Measurements from ENCODE around the gene PLXNB3. TPM values are rescaled to one million over a fixed set of nuclear protein-coding genes. Genes with fewer than 3 reads are reported as not detected.

PLXNB3 gene
- total and polyA plus RNA-seq, 2 of the 13 experiments (the other 11 are each of a cell fraction or from before 2014, with no cell fraction given) = 3.0 to 6.9 TPM

GRCh38 chrX:153763989-153764755 lies at the start of gene PLXNB3 (continued):
- TF ChIP-seq, protein P1, sequence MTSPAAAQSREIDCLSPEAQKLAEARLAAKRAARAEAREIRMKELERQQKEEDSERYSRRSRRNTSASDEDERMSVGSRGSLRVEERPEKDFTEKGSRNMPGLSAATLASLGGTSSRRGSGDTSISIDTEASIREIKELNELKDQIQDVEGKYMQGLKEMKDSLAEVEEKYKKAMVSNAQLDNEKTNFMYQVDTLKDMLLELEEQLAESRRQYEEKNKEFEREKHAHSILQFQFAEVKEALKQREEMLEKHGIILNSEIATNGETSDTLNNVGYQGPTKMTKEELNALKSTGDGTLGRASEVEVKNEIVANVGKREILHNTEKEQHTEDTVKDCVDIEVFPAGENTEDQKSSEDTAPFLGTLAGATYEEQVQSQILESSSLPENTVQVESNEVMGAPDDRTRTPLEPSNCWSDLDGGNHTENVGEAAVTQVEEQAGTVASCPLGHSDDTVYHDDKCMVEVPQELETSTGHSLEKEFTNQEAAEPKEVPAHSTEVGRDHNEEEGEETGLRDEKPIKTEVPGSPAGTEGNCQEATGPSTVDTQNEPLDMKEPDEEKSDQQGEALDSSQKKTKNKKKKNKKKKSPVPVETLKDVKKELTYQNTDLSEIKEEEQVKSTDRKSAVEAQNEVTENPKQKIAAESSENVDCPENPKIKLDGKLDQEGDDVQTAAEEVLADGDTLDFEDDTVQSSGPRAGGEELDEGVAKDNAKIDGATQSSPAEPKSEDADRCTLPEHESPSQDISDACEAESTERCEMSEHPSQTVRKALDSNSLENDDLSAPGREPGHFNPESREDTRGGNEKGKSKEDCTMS (CRISPR knock-in tag; conservative IDR thresholded peaks at IDR 0.05) = no peak
- TF ChIP-seq TCF12 (IDR thresholded peaks at IDR 0.05) = no peak
- TF ChIP-seq TCF12 (CRISPR knock-in tag; IDR thresholded peaks at IDR 0.05) = no peak
- TF ChIP-seq TP53 (CRISPR knock-in tag; conservative IDR thresholded peaks at IDR 0.05) = no peak
- TF ChIP-seq ZBTB7B (CRISPR knock-in tag; IDR thresholded peaks at IDR 0.05) = 0 out of 2 replicates have a peak, but pooled peaks have one; percentile 20
- no peak for TF ChIP-seq PAXIP1 (CRISPR knock-in tag; conservative IDR thresholded peaks at IDR 0.05)
- no peak for TF ChIP-seq EED (CRISPR knock-in tag; IDR thresholded peaks at IDR 0.05)
- no peak for TF ChIP-seq ZNF792 (CRISPR knock-in tag; IDR thresholded peaks at IDR 0.05)
- peak; percentile 52 for TF ChIP-seq ZNF263 (CRISPR knock-in tag; IDR thresholded peaks at IDR 0.05)
- TF ChIP-seq NR2F6 (IDR thresholded peaks at IDR 0.05) = no peak
- 0 out of 2 replicates have a peak, but pooled peaks have one; percentile 3 for TF ChIP-seq NR2F6 (CRISPR knock-in tag; IDR thresholded peaks at IDR 0.05)
- TF ChIP-seq, protein P2, sequence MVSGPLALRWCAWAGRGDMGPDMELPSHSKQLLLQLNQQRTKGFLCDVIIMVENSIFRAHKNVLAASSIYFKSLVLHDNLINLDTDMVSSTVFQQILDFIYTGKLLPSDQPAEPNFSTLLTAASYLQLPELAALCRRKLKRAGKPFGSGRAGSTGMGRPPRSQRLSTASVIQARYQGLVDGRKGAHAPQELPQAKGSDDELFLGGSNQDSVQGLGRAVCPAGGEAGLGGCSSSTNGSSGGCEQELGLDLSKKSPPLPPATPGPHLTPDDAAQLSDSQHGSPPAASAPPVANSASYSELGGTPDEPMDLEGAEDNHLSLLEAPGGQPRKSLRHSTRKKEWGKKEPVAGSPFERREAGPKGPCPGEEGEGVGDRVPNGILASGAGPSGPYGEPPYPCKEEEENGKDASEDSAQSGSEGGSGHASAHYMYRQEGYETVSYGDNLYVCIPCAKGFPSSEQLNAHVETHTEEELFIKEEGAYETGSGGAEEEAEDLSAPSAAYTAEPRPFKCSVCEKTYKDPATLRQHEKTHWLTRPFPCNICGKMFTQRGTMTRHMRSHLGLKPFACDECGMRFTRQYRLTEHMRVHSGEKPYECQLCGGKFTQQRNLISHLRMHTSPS (CRISPR knock-in tag; IDR thresholded peaks at IDR 0.05; ENCODE audit: low read depth) = peak; percentile 96
- TF ChIP-seq, protein P3, sequence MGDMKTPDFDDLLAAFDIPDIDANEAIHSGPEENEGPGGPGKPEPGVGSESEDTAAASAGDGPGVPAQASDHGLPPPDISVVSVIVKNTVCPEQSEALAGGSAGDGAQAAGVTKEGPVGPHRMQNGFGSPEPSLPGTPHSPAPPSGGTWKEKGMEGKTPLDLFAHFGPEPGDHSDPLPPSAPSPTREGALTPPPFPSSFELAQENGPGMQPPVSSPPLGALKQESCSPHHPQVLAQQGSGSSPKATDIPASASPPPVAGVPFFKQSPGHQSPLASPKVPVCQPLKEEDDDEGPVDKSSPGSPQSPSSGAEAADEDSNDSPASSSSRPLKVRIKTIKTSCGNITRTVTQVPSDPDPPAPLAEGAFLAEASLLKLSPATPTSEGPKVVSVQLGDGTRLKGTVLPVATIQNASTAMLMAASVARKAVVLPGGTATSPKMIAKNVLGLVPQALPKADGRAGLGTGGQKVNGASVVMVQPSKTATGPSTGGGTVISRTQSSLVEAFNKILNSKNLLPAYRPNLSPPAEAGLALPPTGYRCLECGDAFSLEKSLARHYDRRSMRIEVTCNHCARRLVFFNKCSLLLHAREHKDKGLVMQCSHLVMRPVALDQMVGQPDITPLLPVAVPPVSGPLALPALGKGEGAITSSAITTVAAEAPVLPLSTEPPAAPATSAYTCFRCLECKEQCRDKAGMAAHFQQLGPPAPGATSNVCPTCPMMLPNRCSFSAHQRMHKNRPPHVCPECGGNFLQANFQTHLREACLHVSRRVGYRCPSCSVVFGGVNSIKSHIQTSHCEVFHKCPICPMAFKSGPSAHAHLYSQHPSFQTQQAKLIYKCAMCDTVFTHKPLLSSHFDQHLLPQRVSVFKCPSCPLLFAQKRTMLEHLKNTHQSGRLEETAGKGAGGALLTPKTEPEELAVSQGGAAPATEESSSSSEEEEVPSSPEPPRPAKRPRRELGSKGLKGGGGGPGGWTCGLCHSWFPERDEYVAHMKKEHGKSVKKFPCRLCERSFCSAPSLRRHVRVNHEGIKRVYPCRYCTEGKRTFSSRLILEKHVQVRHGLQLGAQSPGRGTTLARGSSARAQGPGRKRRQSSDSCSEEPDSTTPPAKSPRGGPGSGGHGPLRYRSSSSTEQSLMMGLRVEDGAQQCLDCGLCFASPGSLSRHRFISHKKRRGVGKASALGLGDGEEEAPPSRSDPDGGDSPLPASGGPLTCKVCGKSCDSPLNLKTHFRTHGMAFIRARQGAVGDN (CRISPR knock-in tag; IDR thresholded peaks at IDR 0.05) = peak; percentile 70
- TF ChIP-seq RBFOX2 (IDR thresholded peaks at IDR 0.05; ENCODE audit: low read depth, low read length) = peak; percentile 59; the same call in 1 of the 2 replicates
- TF ChIP-seq IKZF5 (CRISPR knock-in tag; IDR thresholded peaks at IDR 0.05) = 0 out of 2 replicates have a peak, but pooled peaks have one; percentile 37
- TF ChIP-seq KLF16 (CRISPR knock-in tag; IDR thresholded peaks at IDR 0.05) = 0 out of 4 replicates have a peak, but pooled peaks of 1 of the 2 experiments have one; percentile 35

Measured in HepG2 (cell line).